ENCODE measurements around the gene STK11.

STK11 gene

DNA sequence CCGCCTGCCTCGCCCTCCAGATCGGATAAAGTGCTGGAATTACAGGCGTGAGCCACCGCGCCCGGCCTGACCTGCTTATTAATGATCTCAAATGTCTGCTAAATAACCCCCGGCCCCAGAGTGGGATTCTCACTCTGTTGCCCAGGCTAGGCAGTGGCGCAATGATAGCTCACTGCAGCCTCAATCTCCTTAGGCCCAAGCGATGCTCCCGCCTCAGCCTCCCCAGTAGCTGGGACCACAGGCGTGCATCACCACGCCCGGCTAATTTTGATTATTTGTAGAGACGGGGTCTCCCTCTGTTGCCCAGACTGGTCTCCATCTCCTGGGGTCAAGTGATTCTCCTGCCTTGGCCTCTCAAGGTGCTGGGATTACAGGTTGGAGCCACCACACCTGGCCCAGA lies 35.3 kb downstream of the STK11 start:
- TF ChIP-seq CREB1 (IDR thresholded peaks at IDR 0.05; ENCODE audit: low read depth), result no peak

DNA sequence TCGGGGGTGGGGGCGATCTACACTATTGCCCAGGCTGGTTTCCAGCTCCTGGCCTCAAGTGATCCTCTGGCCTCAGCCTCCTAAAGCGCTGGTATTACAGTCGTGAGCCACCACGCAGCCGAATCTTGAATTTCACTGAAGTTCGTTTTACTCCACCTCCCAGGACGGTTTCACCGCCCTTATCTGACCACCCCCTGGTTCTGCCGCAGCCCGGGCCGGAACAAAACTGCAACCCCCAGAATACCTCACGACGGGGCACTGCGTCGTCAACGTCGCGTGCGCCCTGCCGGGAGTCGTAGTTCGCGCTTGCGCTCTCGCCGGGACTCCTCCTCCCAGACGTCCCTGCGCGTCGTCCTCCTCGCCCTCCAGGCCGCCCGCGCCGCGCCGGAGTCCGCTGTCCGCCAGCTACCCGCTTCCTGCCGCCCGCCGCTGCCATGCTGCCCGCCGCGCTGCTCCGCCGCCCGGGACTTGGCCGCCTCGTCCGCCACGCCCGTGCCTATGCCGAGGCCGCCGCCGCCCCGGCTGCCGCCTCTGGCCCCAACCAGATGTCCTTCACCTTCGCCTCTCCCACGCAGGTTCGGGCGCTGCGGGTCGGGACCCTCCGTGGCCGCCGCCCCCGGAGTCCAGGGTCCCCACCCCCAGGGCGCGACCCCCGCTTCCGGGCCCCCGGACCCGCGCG lies 36.0 kb downstream of the STK11 start, which contains the start of gene ATP5F1D:
Gene ATP5F1D, plus strand, starts transcription at position 335 of the 679 bp plus-strand sequence. Its CDS starts 100 bp downstream, at position 435.
- TF ChIP-seq USF1 (IDR thresholded peaks at IDR 0.05), result peak; percentile 45; the same call in 1 of the 2 replicates
- no peak for TF ChIP-seq TEAD4 (IDR thresholded peaks at IDR 0.05)
- TF ChIP-seq YY1 (IDR thresholded peaks at IDR 0.05; ENCODE audit: low read depth), result peak; percentile 76
- peak; percentile 67; the same call in 1 of the 2 replicates for TF ChIP-seq TCF12 (IDR thresholded peaks at IDR 0.05; ENCODE audit: low read depth)
- no peak for TF ChIP-seq EGR1 (IDR thresholded peaks at IDR 0.05)
- no peak for TF ChIP-seq FOXM1 (IDR thresholded peaks at IDR 0.05; ENCODE audit: borderline replicate concordance, low read depth)
- TF ChIP-seq TAF1 (IDR thresholded peaks at IDR 0.05; ENCODE audit: low read depth), result peak; percentile 76; the same call in 1 of the 2 replicates
- TF ChIP-seq EP300 (IDR thresholded peaks at IDR 0.05; ENCODE audit: borderline replicate concordance), result no peak
- no peak for TF ChIP-seq RAD21 (IDR thresholded peaks at IDR 0.05; ENCODE audit: low read depth)
- TF ChIP-seq, protein P1, sequence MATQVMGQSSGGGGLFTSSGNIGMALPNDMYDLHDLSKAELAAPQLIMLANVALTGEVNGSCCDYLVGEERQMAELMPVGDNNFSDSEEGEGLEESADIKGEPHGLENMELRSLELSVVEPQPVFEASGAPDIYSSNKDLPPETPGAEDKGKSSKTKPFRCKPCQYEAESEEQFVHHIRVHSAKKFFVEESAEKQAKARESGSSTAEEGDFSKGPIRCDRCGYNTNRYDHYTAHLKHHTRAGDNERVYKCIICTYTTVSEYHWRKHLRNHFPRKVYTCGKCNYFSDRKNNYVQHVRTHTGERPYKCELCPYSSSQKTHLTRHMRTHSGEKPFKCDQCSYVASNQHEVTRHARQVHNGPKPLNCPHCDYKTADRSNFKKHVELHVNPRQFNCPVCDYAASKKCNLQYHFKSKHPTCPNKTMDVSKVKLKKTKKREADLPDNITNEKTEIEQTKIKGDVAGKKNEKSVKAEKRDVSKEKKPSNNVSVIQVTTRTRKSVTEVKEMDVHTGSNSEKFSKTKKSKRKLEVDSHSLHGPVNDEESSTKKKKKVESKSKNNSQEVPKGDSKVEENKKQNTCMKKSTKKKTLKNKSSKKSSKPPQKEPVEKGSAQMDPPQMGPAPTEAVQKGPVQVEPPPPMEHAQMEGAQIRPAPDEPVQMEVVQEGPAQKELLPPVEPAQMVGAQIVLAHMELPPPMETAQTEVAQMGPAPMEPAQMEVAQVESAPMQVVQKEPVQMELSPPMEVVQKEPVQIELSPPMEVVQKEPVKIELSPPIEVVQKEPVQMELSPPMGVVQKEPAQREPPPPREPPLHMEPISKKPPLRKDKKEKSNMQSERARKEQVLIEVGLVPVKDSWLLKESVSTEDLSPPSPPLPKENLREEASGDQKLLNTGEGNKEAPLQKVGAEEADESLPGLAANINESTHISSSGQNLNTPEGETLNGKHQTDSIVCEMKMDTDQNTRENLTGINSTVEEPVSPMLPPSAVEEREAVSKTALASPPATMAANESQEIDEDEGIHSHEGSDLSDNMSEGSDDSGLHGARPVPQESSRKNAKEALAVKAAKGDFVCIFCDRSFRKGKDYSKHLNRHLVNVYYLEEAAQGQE (IDR thresholded peaks at IDR 0.05; ENCODE audit: low read depth), result no peak
- peak; percentile 59; the same call in 1 of the 2 replicates for TF ChIP-seq ZBTB7A (IDR thresholded peaks at IDR 0.05; ENCODE audit: low read depth)
- no peak for TF ChIP-seq NFIC (IDR thresholded peaks at IDR 0.05)
- peak; percentile 80 for TF ChIP-seq CREB1 (IDR thresholded peaks at IDR 0.05; ENCODE audit: low read depth)
- TF ChIP-seq, protein P2, sequence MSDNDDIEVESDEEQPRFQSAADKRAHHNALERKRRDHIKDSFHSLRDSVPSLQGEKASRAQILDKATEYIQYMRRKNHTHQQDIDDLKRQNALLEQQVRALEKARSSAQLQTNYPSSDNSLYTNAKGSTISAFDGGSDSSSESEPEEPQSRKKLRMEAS (IDR thresholded peaks at IDR 0.05), result peak; percentile 61; the same call in 1 of the 2 replicates

DNA sequence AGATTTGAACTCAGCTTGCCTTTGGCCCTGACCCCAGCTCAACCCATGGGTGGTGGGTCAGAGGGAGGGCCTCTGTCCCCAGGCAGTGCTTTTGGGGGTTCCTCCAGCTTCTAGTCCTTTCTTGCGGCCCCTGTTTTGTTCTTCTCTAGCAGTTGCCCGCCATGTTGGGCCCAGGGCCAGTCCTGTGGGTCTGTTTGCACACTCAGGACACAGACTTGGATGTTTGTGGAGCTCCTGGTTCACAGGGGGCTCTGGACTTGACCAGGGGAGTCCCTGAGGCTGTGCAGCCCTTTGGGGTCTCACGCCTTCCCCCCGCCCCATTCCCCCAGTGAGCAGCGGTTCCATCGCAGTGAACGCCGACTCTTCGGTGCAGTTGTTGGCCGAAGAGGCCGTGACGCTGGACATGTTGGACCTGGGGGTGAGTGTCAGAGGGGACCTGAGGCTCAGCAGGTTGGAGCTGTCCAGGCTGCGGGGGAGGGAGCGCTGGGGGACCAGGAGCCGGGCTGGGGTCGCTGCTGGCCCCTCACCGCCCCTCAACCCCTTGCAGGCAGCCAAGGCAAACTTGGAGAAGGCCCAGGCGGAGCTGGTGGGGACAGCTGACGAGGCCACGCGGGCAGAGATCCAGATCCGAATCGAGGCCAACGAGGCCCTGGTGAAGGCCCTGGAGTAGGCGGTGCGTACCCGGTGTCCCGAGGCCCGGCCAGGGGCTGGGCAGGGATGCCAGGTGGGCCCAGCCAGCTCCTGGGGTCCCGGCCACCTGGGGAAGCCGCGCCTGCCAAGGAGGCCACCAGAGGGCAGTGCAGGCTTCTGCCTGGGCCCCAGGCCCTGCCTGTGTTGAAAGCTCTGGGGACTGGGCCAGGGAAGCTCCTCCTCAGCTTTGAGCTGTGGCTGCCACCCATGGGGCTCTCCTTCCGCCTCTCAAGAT lies 38.5 kb downstream of the STK11 start:
- TF ChIP-seq TAF1 (IDR thresholded peaks at IDR 0.05; ENCODE audit: low read depth), result no peak
- no peak for TF ChIP-seq YY1 (IDR thresholded peaks at IDR 0.05; ENCODE audit: low read depth)
- TF ChIP-seq TCF12 (IDR thresholded peaks at IDR 0.05; ENCODE audit: low read depth), result 0 out of 2 replicates have a peak, but pooled peaks have one; percentile 11
- TF ChIP-seq RAD21 (IDR thresholded peaks at IDR 0.05; ENCODE audit: low read depth), result peak; percentile 83
- TF ChIP-seq ZBTB7A (IDR thresholded peaks at IDR 0.05; ENCODE audit: low read depth), result peak; percentile 91

GRCh38 chr19:1244693-1245451 lies 39.3 kb downstream of the STK11 start:
- TF ChIP-seq FOXM1 (IDR thresholded peaks at IDR 0.05; ENCODE audit: borderline replicate concordance, low read depth) (no peak), ZBTB7A (IDR thresholded peaks at IDR 0.05; ENCODE audit: low read depth) (peak; percentile 4; the same call in 1 of the 2 replicates), NFIC (IDR thresholded peaks at IDR 0.05) (peak; percentile 44), EGR1 (IDR thresholded peaks at IDR 0.05) (no peak; the same call in 1 of the 2 replicates), EP300 (IDR thresholded peaks at IDR 0.05; ENCODE audit: borderline replicate concordance) (0 out of 2 replicates have a peak, but pooled peaks have one; percentile 10), TEAD4 (IDR thresholded peaks at IDR 0.05) (no peak), TCF12 (IDR thresholded peaks at IDR 0.05; ENCODE audit: low read depth) (peak; percentile 28; the same call in 1 of the 2 replicates)
- TF ChIP-seq, protein P1 (IDR thresholded peaks at IDR 0.05; ENCODE audit: low read depth), result no peak
- TF ChIP-seq, protein P2 (IDR thresholded peaks at IDR 0.05), result no peak

DNA sequence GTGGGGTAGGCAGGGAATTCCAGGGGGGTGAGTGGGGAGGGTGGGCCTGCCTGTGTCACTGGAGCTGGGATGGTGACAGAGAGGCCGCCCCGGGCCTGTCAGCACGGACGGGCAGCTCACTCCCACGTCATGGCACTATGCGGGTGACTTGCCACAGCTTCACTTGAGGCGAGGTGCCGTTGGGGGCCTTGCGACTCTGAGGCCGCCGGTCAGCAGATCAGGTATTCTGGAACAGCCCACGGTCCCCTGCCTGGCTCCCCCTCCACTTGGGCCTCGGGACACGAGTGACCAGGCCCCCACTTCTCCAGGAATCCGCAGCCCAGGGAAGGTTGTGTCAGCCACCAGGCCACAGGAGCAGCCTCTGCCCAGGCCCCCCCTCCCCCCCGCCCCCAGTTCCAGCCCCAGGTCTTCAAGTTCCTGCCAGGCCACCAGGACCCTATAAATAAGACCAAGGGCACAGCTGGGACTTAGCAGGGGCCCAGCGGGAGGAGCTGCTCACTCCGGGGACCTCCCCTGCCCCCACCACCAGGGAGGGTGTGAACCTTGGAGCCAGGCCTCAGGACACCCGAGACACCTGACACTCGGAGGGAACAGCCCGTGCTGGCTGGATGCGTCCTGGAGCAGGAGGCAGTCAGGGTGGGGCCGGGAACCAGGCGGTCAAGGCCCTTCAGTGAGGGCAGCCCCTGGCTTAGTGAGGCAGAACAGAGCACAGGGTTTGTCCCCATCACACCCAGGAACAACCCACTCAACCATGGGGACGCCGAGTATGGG lies 40.1 kb downstream of the STK11 start:
- TF ChIP-seq TCF12 (IDR thresholded peaks at IDR 0.05; ENCODE audit: low read depth), result peak; percentile 55
- TF ChIP-seq NFIC (IDR thresholded peaks at IDR 0.05), result no peak
- TF ChIP-seq, protein P2 (IDR thresholded peaks at IDR 0.05), result peak; percentile 49

Measured in Ishikawa (cell line).